GM12864 (cell line): Measurements from ENCODE around the gene ICE2.

Experiments
- DNase-seq: peaks from one replicate; pipeline ENCODE4 v3.0.0-alpha.2; 2011; ENCODE audit warnings: low read depth
- H3K4me3 ChIP-seq: 2 replicates; pipeline ENCODE4 v1.5.1; 2011; ENCODE audit warnings: mild to moderate bottlenecking, low read depth, low read length, control low read depth
- CTCF ChIP-seq: IDR thresholded peaks from 2 replicates; pipeline ENCODE4 v1.5.1; 2011; ENCODE audit warnings: low read depth, mild to moderate bottlenecking, moderate library complexity, low read length, control low read depth, inconsistent platforms; ENCODE audit errors: missing control alignments

Gene ICE2

GRCh38 chr15:60396560-60396957 lies 82.4 kb downstream of the ICE2 start:
- TF ChIP-seq CTCF = no peak
- H3K4me3 ChIP-seq = peak overlapping the region; percentile 79
- no peak for DNase-seq

- H3K4me3 ChIP-seq = peak overlapping the region; percentile 79
- no peak for TF ChIP-seq CTCF
- no peak for DNase-seq
Observed at GRCh38 chr15:60396100-60396499, 82.8 kb downstream of the ICE2 start.

GRCh38 chr15:60395276-60396011 lies 83.5 kb downstream of the ICE2 start:
- TF ChIP-seq CTCF = no peak
- no peak overlapping the region for H3K4me3 ChIP-seq
- no peak for DNase-seq

- no peak overlapping the region for H3K4me3 ChIP-seq
- no peak for DNase-seq
- no peak for TF ChIP-seq CTCF
Observed at GRCh38 chr15:60394689-60395097, 84.2 kb downstream of the ICE2 start.

- H3K4me3 ChIP-seq = no peak overlapping the region
- no peak for DNase-seq
Observed at GRCh38 chr15:60392986-60393790, 85.8 kb downstream of the ICE2 start.

GRCh38 chr15:60392601-60392985 lies 86.3 kb downstream of the ICE2 start:
- DNase-seq = no peak
- H3K4me3 ChIP-seq = no peak overlapping the region
- TF ChIP-seq CTCF = no peak

More at GRCh38 chr15:60392986-60393790, 85.8 kb downstream of the ICE2 start:
- TF ChIP-seq CTCF = no peak
